ENCODE measurements around the gene FADS2.

GRCh38 chr11:61828629-61829407 lies 718 bp downstream of the FADS2 start:
- no peak for TF ChIP-seq EZH2 (IDR thresholded peaks at IDR 0.05; ENCODE audit: low read depth)
- TF ChIP-seq CTCF (conservative IDR thresholded peaks at IDR 0.05), result no peak
